ENCODE measurements around the gene PTPRN2. TPM values are rescaled to one million over a fixed set of nuclear protein-coding genes. Genes with fewer than 3 reads are reported as not detected.

Gene PTPRN2
- total and polyA plus RNA-seq, 2 of the 8 experiments (the other 6 are each of a cell fraction or from before 2014, with no cell fraction given): 2.6 to 4.5 TPM

DNA sequence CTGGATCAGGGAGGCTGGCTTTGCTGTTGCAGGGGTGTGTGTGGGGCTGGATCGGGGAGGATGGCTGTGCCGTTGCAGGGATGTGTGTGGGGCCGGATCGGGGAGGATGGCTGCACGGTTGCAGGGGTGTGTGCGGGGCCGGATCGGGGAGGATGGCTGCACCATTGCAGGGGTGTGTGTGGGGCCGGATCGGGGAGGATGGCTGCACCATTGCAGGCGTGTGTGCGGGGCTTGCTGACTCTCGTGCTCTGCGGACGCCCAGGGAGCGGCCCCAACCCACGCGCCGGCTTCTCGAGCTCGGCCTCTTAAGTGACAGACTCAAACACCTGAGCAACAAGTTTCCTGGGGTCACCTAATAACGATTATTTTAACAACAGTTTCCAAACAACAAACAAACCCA, 732.6 kb downstream of the PTPRN2 start:
- H3K4me2 ChIP-seq (ENCODE audit: insufficient read depth in 1 of 2, low read depth in 2 of 2, low read length in 2 of 2): no peak overlapping the region
- no peaks in the 10 kb centered on the region for H3K27me3 ChIP-seq (replicated peaks in 1 of 4; ENCODE audit: control insufficient read depth in 3 of 4, extremely low read depth in 1 of 4, insufficient read depth in 3 of 4, low read length in 3 of 4)
- H3K23ac ChIP-seq (ENCODE audit: insufficient read length): no peak overlapping the region
- POLR2A ChIA-PET (ENCODE audit: partially characterized antibody): no interaction called here
- H3K4me3 ChIP-seq (ENCODE audit: extremely low read depth in 1 of 4, insufficient read depth in 2 of 4, low read depth in 3 of 4, low read length in 4 of 4): no peak overlapping the region
- no peak overlapping the region for H2AK5ac ChIP-seq (ENCODE audit: low read depth, low read length)
- no peak overlapping the region for H3K27ac ChIP-seq (ENCODE audit: low read depth, low read length)
- H3K56ac ChIP-seq (replicated peaks; ENCODE audit: insufficient read length, low read depth, low read length): no peak overlapping the region
- FAIRE-seq (no peak), DNase-seq (ENCODE audit: low read depth in 1 of 2, low spot score in 2 of 2) (no peak)
- no peak overlapping the region for H3K18ac ChIP-seq (ENCODE audit: extremely low read depth, low read length)
- no peaks in the 10 kb centered on the region for H3K36me3 ChIP-seq (ENCODE audit: control insufficient read depth in 2 of 4, insufficient read depth in 4 of 4, low read length in 3 of 4)
- peaks cover 3 to 8% (median 5%) of the 10 kb centered on the region in 4 experiments for H3K4me1 ChIP-seq (replicated peaks in 1 of 4; ENCODE audit: control insufficient read depth in 3 of 4, insufficient read depth in 4 of 4, low read length in 3 of 4)
- H2BK5ac ChIP-seq (ENCODE audit: low read depth, low read length): no peak overlapping the region
- no peak overlapping the region for H2AFZ ChIP-seq (ENCODE audit: low read length)
- H3K4ac ChIP-seq (replicated peaks; ENCODE audit: insufficient read length, low read depth, low read length): no peak overlapping the region
- no peak overlapping the region for H2BK15ac ChIP-seq (ENCODE audit: low read length)
- no peak overlapping the region for H4K91ac ChIP-seq (replicated peaks; ENCODE audit: insufficient read length, low read length)
- no peaks in the 10 kb centered on the region for H3K79me2 ChIP-seq (ENCODE audit: control insufficient read depth in 1 of 2, insufficient read depth in 2 of 2, low read length in 2 of 2)
- no peaks in the 10 kb centered on the region for H3K23me2 ChIP-seq (ENCODE audit: low read depth, low read length)
- H2BK120ac ChIP-seq (replicated peaks; ENCODE audit: low read depth, low read length): no peak overlapping the region
- no peak overlapping the region for H3K14ac ChIP-seq (ENCODE audit: insufficient read length)
- CTCF ChIA-PET (ENCODE audit: partially characterized antibody): interaction anchor here (0.7 to 1.6 kb wide), 3 partner anchors 10 to 23 kb away, joined by 3 to 4 read pairs (median 3); no protein-coding TSS in a partner anchor
- no peak overlapping the region for H2BK12ac ChIP-seq (ENCODE audit: low read depth, low read length)
- no peak for TF ChIP-seq CTBP2 (IDR thresholded peaks at IDR 0.05; ENCODE audit: borderline replicate concordance, insufficient read depth, insufficient read length, low read length)
- no peak for TF ChIP-seq JUN (IDR thresholded peaks at IDR 0.05; ENCODE audit: low read depth, low read length)
- TF ChIP-seq, protein P1, sequence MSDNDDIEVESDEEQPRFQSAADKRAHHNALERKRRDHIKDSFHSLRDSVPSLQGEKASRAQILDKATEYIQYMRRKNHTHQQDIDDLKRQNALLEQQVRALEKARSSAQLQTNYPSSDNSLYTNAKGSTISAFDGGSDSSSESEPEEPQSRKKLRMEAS (IDR thresholded peaks at IDR 0.05): no peak
- no peak for TF ChIP-seq HDAC6 (IDR thresholded peaks at IDR 0.05; ENCODE audit: low read depth, low read length)
- TF ChIP-seq CBX5 (IDR thresholded peaks at IDR 0.05; ENCODE audit: low read depth, low read length): no peak
- TF ChIP-seq NANOG (IDR thresholded peaks at IDR 0.05; ENCODE audit: insufficient read depth, low read depth, low read length, poor library complexity, severe bottlenecking): no peak
- no peak for TF ChIP-seq SIX5 (IDR thresholded peaks at IDR 0.05; ENCODE audit: low read depth, low read length)
- no peak for TF ChIP-seq SAP30 (IDR thresholded peaks at IDR 0.05; ENCODE audit: insufficient read depth, insufficient replicate concordance, low read length)
- TF ChIP-seq GABPA (IDR thresholded peaks at IDR 0.05; ENCODE audit: borderline replicate concordance, insufficient read depth, low read length): no peak
- no peak for TF ChIP-seq BACH1 (IDR thresholded peaks at IDR 0.05; ENCODE audit: low read length)
- H4K20me1 ChIP-seq (replicated peaks in 1 of 2; ENCODE audit: control insufficient read depth in 1 of 2, insufficient read depth in 2 of 2, low read length in 2 of 2): no peaks in the 10 kb centered on the region
- H3K9me3 ChIP-seq (ENCODE audit: insufficient read depth in 2 of 2, low read depth in 1 of 2, low read length in 1 of 2): no peaks in the 10 kb centered on the region
- H4K5ac ChIP-seq (ENCODE audit: insufficient read length, low read depth, low read length): no peak overlapping the region
- WGBS, 2 experiments (ENCODE audit: extremely low coverage in 1 of 2, insufficient coverage in 1 of 2, insufficient read length in 1 of 2, insufficient replicate concordance in 2 of 2, low coverage in 1 of 2, low lambda C conversion rate in 2 of 2, missing lambda C conversion rate in 1 of 2): 89% methylated on average over 14 of the region's 22 CpGs; no CpG with 5 or more reads in 1 of the 2 experiments
- no peak overlapping the region for H4K8ac ChIP-seq (ENCODE audit: extremely low read depth, insufficient read depth, low read length)
- no peak overlapping the region for H2BK20ac ChIP-seq (ENCODE audit: low read length)
- no peaks in the 10 kb centered on the region for H3K79me1 ChIP-seq (ENCODE audit: low read depth, low read length)
- H3K9ac ChIP-seq (replicated peaks in 1 of 4; ENCODE audit: extremely low read depth in 1 of 4, low read depth in 3 of 4, low read length in 3 of 4): no peak overlapping the region

Measured in H1 (cell line).